ENCODE data around the gene JAML.

Gene JAML

DNA sequence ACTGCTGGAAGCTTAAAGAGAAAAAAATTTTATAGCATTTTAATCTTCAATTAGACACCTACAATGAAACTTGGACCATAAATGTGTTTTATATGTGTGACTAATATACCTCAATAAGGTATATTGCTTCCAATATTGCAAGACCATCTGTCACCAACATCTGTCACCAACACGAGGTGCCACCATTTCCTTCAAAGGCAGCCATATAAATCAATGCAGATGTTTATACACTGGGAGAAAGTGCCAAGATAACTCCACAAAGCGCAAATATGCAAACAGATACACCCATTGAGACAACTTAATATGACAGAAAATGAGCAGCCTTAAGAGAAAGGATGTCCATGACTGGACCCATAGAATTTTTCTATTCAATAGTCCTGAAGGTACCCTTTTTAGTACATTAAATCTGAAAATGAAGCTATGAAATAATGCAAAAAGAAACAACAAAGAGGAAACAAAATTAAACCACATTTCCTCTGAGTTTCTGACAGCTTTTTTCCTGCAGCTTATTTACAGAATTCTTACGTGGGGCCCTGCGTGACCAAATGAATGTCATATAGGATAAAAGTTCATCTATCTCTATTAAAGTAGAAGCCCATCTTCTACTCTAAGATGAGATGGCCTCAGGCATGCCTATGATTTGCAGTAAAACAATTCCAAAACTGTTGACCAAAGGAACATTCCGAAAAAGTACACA, 14.8 kb upstream of the JAML start:
- FAIRE-seq: no peak

- FAIRE-seq: no peak
These were observed 14.1 kb upstream of the JAML start for GRCh38 chr11:118238929-118239328.

DNA sequence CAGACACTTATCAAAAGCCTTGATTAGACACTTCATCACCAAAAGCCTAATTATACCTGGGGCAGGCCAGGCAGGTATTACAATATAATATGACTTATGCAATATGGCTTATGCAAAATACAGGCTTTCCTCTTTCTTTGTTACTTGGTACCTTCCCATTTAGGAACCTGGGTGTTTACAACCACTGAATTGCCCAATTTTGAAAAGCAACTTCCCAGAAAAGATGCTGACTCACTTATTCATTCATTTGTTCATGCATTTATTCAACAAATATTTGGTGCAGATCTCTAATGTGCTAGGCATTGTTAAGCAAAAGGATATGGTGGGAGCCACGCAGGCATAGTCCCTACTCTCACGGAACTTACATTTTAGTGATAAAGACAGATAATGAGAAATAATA, 13.6 kb upstream of the JAML start:
- no peak for FAIRE-seq

DNA sequence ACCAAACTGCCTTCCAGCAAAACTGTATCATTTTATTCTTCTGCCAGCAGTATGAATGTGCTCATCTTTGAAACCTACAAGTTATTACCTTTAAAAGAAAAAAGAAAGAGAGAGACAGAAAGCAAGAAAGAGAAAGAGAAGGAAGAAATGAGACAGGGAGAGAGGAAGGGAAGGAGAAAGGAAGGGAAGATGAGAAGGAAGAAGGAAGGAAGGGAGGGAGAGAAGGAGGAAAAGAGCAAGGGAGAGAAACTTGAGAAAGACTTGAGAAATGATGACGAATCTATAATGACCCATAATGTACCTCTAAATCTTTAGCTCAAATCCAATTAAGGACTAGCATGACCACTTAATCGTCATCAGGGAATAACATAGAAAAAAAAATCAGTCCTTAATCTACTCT, 11.4 kb upstream of the JAML start:
- FAIRE-seq: no peak

DNA sequence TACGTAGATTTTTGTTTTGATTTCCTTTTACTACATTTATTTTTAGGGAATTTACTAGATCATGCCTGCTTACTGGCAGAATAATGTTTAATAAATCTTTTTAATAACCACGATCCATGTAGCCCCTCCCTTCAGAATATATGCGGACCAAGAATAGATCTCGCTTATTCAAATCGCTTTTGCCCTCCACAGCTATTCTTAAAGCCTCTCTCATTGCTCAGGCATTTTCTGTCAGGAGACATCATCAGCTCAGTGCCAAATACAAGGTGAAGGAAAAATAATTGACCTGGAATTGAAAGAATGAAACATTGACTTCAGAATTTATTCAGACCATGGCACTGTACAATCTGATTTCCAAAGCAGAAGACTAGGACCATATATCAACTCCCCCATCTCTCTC, 10.0 kb upstream of the JAML start:
- FAIRE-seq: no peak

DNA sequence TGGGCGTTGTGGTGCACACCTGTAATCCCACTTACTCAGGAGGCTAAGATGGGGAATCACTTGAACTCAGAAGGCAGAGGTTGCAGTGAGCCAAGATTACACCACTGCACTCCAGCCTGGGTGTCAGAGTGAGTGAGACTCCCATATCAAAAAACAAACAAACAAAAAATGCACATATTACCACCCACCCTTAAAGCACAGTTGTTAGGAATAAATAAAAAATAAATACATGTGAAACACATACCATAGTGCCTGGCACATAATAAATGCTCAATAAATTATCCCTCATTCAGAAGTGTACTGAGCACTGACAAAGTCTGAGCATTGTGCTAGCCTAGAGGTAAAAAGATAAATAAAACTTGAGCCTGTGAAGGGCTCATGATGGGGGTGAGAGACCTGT, 9.0 kb upstream of the JAML start:
- FAIRE-seq: no peak

DNA sequence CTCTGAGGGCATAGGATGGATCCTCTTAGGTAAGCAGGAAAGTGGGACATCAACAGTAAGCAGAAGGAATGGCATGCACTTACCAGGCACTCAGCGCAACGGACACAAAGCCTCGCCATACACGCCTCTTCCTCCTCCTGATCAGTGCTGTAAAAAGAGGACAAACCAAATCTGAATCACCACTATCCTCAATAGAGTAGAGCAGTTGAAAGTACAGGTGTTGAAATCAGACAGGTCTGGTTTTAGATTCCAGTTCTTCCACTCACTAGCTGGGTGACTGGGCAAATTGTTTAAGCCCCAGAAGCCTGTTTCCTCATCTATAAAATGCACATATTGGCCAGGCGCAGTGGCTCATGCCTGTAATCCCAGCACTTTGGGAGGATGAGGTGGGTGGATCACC, 8.6 kb upstream of the JAML start:
- FAIRE-seq: no peak

DNA sequence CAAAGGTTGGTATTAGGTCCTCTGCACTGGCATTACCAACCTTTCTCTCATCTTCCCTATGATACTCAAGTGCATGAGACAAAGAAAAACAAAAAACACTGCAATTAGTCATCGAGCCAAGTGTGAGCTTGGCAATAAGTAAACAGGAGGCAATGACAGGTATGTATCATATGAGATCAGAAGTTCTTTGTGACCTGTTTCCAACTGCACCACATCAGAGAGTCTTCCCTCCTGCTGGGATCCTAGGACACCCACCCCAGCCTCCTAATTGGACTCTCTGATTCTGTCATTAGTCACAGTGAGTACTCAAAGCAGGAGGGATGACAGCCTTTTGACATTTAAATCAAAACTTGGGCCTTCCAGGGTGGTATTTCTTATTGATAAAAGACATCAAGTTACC, 7.8 kb upstream of the JAML start:
- FAIRE-seq: no peak

GRCh38 chr11:118231461-118231860, 6.7 kb upstream of the JAML start:
- FAIRE-seq: no peak

DNA sequence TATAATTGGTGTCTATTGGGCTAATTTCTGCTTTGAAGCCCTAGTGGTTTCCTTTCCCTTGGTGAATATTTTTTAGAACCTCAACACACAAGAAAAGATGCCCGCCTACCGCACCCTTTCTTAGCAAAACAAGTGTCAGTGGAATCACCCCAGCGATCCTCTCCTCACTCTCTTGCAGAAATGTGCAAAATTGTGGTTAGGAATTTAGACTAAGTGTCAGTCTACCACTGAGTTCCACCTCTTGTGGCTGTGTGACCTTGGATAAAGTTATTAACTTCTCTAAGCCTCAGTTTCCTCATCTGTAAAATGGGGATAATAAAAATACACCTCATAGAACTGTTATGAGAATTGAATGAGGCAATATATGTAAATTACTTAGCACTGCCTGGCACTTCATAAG, 5.3 kb upstream of the JAML start:
- FAIRE-seq: no peak

- no peak for FAIRE-seq
These were observed 4.5 kb upstream of the JAML start for GRCh38 chr11:118229274-118229847.

- FAIRE-seq: no peak
These were observed 3.3 kb upstream of the JAML start for GRCh38 chr11:118227865-118228785.

DNA sequence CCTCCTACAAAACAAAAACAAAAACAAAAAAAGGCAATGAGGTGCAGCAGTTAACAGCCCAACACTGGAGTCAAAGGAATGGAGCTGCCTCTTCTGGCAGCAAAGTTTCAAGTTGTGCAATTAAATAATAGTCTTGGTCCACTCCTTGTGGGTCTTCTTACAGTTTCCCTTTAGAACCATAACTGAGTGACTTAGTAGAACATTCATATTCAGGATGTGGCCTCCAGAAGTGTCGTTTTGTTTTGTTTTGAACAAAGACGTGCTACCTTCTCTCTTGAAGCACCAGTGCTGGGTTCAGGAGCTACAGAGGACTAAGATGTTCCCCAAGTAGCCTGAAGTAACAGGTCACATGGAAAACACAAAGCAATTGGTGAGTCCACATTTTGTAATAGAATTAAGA, 2.0 kb upstream of the JAML start:
- no peak for FAIRE-seq

- FAIRE-seq: no peak
These were observed 1.5 kb upstream of the JAML start for GRCh38 chr11:118226296-118226695.

GRCh38 chr11:118223992-118224391, 819 bp downstream of the JAML start:
- no peak for FAIRE-seq

DNA sequence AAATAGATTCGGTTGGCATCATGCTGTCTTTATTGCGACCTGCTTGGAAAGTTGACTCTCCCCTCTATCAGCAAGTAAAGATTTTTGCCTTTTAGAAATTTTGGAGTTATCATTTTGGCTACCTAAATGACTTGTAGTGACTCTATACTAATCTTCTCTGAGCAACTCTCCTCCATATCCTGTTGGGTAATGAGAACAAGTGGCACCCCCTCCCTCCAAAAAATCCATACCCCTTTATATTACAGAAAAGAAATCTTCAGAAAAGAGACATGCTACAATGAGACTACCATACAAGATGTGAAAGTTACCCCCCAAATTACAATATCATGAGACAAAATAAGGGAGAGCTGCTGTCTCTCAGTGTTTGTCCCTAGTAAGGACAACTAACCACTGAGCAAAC, 1.2 kb downstream of the JAML start:
- no peak for FAIRE-seq

GRCh38 chr11:118222437-118222836, 2.4 kb downstream of the JAML start:
- FAIRE-seq: no peak

- FAIRE-seq: no peak
These were observed 3.4 kb downstream of the JAML start for GRCh38 chr11:118221419-118221818.

- no peak for FAIRE-seq
These were observed 5.1 kb downstream of the JAML start for GRCh38 chr11:118219732-118220131.

GRCh38 chr11:118219244-118219643, 5.6 kb downstream of the JAML start:
- no peak for FAIRE-seq

DNA sequence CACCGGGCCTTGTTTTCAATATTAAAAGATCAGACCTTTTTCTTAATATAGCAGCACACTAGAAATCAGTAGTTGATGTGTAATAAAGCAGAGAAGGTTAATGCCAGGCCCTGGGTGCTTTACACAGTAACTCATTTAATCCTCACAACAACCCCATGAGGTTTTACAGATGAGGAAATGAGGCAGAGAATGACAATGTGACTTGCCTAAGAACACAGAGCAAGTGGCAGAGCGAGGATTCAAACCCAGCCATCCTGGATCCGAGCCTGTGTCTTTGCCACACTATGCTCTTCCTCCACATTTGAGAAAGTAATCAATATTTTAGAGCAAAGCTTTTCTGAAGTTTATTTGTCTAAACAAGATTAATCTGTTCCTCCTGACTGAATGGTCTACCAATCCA, 7.2 kb downstream of the JAML start:
- no peak for FAIRE-seq

- no peak for FAIRE-seq
These were observed 8.0 kb downstream of the JAML start for GRCh38 chr11:118216621-118217481.

DNA sequence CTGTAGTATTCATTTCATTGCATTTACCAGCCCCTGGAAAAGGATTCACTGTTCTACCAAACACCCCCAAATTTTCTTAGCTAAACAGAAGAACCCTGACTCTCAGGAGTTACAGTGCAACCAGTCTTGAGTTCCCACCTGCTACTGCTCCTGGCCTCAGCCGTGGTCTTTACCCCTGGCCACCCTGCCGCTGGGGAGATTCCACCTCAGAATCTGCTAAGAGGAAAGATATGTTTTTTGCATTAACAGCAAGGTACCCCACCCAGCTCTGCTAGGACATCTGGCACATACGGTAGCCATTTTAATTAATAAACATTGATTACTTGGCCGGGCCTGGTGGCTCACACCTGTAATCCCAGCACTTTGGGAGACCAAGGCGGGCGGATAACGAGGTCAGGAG, 9.0 kb downstream of the JAML start:
- no peak for FAIRE-seq

Measured in islet of Langerhans (tissue), 1 donor.